GM19372 (cell line): ENCODE results near the gene KAT6B.

Experiments
- ATAC-seq: cut with Tn5 transposase; IDR thresholded peaks from one replicate; pipeline ENCODE4 v1.9.1; 2021; ENCODE audit warnings: mild to moderate bottlenecking, low read depth, moderate library complexity; ENCODE audit not compliant: unreplicated experiment

The KAT6B gene

GRCh38 chr10:75029857-75030256 is 203.5 kb downstream of the KAT6B start:
- ATAC-seq: no peak

GRCh38 chr10:75030371-75030770 is 204.0 kb downstream of the KAT6B start:
- no peak for ATAC-seq

- no peak for ATAC-seq
These were observed 205.7 kb downstream of the KAT6B start for GRCh38 chr10:75032119-75032518.

DNA sequence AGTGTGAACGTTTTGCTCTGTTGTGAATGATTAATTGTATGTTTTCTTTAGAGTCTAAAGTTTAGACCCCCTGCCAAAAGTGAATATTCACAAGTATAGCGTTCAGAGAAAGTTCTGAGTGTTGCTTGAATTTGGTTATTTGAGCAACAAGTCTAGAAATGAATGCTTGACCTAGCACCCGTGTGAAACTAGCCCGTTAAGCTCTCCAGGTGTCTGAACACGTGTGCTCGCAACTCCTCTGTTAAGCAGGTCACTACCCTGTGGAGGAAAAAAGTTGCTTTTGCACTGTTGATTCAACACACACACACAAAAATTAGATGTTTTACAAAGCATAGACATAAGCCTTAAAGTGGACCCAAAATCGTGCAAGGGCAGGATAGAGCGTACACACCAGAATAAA is 206.4 kb downstream of the KAT6B start:
- no peak for ATAC-seq

GRCh38 chr10:75033399-75034130 is 207.2 kb downstream of the KAT6B start:
- ATAC-seq: no peak

DNA sequence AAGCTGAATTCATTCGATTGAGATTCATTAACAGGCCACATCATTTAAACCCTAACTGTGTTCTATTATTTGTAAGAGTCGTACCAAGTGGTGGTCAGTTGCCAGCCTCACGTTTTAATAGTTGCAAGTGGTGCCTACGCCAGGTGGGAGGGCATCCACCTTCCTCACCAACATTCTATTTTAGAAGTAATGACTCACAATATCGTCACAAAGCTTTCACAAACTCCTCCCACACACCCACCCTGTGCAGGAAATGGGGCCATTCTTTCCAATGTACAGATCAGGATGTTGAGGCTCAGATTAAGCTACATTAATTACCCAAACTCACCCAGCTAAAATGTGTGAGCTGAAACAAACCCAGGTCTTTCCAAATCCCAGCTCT is 207.7 kb downstream of the KAT6B start:
- no peak for ATAC-seq

DNA sequence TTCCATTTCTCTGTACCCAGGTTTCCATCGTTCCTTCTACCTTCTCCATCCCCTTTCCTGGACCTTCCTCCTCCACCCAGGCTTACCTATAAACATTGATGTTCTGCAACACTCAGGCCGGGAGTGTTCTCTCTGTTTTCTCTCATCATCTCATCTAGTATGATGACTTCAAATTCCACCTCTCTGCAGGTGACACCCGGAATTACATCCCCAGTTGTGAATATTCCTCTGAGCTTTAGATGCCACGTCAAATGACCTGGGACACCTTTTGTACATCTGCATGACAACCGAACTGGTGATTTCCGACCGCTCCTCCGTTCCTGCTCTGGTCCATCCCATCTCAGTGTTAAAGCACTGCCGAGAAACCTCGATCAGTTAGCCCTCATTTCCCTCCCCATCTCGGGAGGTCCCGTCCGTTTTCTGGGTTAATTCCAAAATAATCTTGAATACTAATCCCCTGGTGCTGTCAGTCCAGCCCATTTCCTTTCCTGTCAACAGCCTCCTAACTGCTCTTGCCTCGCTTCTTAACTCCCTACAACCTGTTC is 208.4 kb downstream of the KAT6B start:
- ATAC-seq: no peak

DNA sequence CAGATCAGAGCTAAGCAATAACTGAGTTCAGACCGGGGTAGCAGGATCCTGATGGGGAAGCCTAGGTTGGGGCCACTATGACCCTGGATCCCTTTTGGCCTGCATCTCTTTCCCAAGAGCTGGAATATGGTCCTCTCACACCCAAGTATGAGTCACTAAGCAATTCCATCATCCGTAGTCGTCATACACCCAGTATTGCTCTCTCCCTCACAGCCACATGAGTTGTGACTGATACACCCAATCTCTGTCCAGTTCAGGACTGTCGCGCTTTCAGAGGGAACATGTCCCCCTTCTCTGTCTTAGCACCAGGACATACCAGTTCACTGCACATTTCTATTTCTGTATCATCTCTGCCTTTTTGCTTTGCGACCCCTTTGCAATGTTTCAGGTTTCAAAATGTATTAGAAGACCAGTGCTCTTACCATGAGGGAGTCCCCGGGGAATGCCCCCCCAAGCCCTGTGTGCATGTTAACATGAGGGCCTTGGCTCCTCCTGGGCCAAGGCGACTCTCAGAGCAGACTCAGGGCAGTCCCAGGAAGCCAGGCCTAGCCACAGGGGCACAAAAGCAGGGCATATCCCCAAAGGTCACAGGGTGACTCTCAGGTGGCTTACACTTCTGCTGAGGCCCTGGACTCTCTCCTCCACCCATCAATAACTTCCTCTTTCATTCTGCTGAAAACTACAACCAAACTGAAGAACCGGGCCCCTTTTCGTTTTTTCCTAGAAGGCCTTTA is 209.7 kb downstream of the KAT6B start:
- ATAC-seq: no peak

- ATAC-seq: no peak
These were observed 211.1 kb downstream of the KAT6B start for GRCh38 chr10:75037171-75038153.

- no peak for ATAC-seq
These were observed 211.9 kb downstream of the KAT6B start for GRCh38 chr10:75038335-75038734.

- ATAC-seq: no peak
These were observed 214.2 kb downstream of the KAT6B start for GRCh38 chr10:75040576-75040975.

- no peak for ATAC-seq
These were observed 216.0 kb downstream of the KAT6B start for GRCh38 chr10:75042292-75042974.

GRCh38 chr10:75043256-75044131 is 217.1 kb downstream of the KAT6B start:
- ATAC-seq: no peak

GRCh38 chr10:75048669-75049098 is 222.3 kb downstream of the KAT6B start:
- ATAC-seq: no peak

GRCh38 chr10:75049316-75050148 is 223.1 kb downstream of the KAT6B start:
- ATAC-seq: no peak

DNA sequence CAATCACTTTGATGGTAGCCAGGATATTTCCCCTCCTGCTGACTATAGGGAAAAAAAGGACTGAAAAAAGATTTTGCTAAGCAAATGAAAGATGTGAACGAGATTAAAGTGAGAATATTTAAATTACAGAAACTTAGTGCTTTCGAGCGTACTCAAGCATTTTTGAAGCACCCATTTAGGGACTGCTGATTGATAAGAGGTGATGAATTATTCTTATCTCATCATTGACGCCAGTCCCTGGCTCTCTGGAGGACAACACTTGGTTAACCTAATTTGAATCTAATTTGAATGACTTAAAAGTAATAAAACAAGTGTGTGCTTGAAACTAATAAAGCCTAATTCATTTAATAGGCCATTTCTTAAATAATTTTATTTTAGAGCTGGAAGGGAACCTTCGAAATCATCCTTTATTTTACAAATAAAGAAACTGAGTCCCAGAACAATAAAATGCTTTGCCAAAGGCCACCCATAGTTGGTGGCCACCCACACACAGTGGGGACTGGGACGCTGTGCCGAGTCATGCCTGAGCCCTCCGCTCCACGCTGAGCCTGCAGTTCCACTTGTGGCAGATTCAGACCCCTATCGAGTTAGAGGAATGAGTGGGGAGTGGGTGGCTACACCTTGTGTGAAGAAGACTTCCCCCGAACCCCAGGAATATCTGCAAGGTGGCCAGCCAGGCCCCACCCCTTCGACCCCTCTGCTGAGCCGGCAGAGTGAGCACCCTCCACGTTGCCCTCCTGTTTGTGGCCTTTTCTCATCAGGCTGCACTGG is 223.9 kb downstream of the KAT6B start:
- no peak for ATAC-seq

- no peak for ATAC-seq
These were observed 224.9 kb downstream of the KAT6B start for GRCh38 chr10:75051308-75051707.
